HepG2 (cell line): ENCODE results near the gene ALKBH5. TPM values are rescaled to one million over a fixed set of nuclear protein-coding genes. Genes with fewer than 3 reads are reported as not detected.

Experiments used
- CENPX ChIP-seq: sonication (generic); formaldehyde crosslinking; IDR thresholded peaks from 2 replicates; pipeline ENCODE4 v1.9.0; 2021; ENCODE audit warnings: mild to moderate bottlenecking, missing genetic modification reagents, moderate library complexity
- ELF3 ChIP-seq: IDR thresholded peaks from 2 replicates; pipeline ENCODE4 v1.6.1; 2016; ENCODE audit warnings: missing genetic modification reagents, missing compliant biosample characterization
- GABPB1 ChIP-seq: IDR thresholded peaks from 2 replicates; pipeline ENCODE4 v1.6.1; 2016; ENCODE audit warnings: mild to moderate bottlenecking, missing genetic modification reagents, moderate library complexity, missing compliant biosample characterization
- HOXD1 ChIP-seq: sonication (generic); formaldehyde crosslinking; IDR thresholded peaks from 2 replicates; pipeline ENCODE4 v1.5.0; 2020; ENCODE audit warnings: missing genetic modification reagents
- IKZF1 ChIP-seq: fragments of 450-650 bp; IDR thresholded peaks from 2 replicates; pipeline ENCODE4 v1.7.1; 2016
- MIER2 ChIP-seq: IDR thresholded peaks from 2 replicates; pipeline ENCODE4 v1.6.1; 2016; ENCODE audit warnings: missing biosample characterization, missing genetic modification reagents
- POLR2AphosphoS5 ChIP-seq: IDR thresholded peaks from 2 replicates; pipeline ENCODE4 v1.6.1; 2012; ENCODE audit warnings: low read depth, low read length
- POLR2G ChIP-seq: fragments of 200-400 bp; formaldehyde crosslinking; IDR thresholded peaks from 2 replicates; pipeline ENCODE4 v1.6.1; 2018; ENCODE audit warnings: mild to moderate bottlenecking, low read depth, low read length, moderate library complexity
- SRSF4 ChIP-seq: fragments of 200-400 bp; formaldehyde crosslinking; IDR thresholded peaks from one replicate; pipeline ENCODE4 v1.6.1; 2018; ENCODE audit warnings: mild to moderate bottlenecking, low read depth, low read length, moderate library complexity; ENCODE audit not compliant: poor library complexity, severe bottlenecking
- YEATS2 ChIP-seq: sonication (generic); formaldehyde crosslinking; IDR thresholded peaks from 2 replicates; pipeline ENCODE4 v1.4.0; 2020; ENCODE audit warnings: missing genetic modification reagents, borderline replicate concordance
- ZBTB7B ChIP-seq: sonication (generic); formaldehyde crosslinking; IDR thresholded peaks from 2 replicates; pipeline ENCODE4 v1.4.0; 2020; ENCODE audit warnings: missing genetic modification reagents
- ZNF121 ChIP-seq: sonication (generic); formaldehyde crosslinking; IDR thresholded peaks from 2 replicates; pipeline ENCODE4 v1.5.0; 2020; ENCODE audit warnings: mild to moderate bottlenecking, missing genetic modification reagents
- ZNF17 ChIP-seq: sonication (generic); formaldehyde crosslinking; IDR thresholded peaks from 2 replicates; pipeline ENCODE4 v1.5.0; 2020; ENCODE audit warnings: mild to moderate bottlenecking, missing genetic modification reagents
- ZSCAN30 ChIP-seq: sonication (generic); formaldehyde crosslinking; IDR thresholded peaks from 2 replicates; pipeline ENCODE4 v1.5.0; 2020; ENCODE audit warnings: mild to moderate bottlenecking, missing genetic modification reagents
- polyA plus RNA-seq, 8 experiments: library from polyadenylated mRNA; depleted of rRNA in 3 of 8; stranded (reverse) in 7 of 8; unstranded in 1 of 8; fragments of >200 nt; fragmentation: Illumina TruSeq in 4 of 8; extraction: Trizol in 4 of 8; gene quantifications; 2 replicates each; pipeline versions ENCODE4 v1.2.1 to v1.2.3, GENCODE V29; 2011 to 2016; ENCODE audit warnings: low read depth in 4 of 8, missing spikeins in 1 of 8, mixed read lengths in 1 of 8; ENCODE audit not compliant: insufficient read depth in 1 of 8
- total RNA-seq, 5 experiments: library from RNA; depleted of rRNA; stranded (reverse); fragments of >200 nt; fragmentation: Illumina TruSeq; extraction: Trizol; gene quantifications; 2 replicates each; pipeline ENCODE4 v1.2.3, GENCODE V29; 2016; ENCODE audit warnings: low read depth in 1 of 5
- TF ChIP-seq, protein P1 (sequence below): sonication (generic); formaldehyde crosslinking; IDR thresholded peaks from 2 replicates; pipeline ENCODE4 v1.9.0; 2022; ENCODE audit warnings: low read depth, missing genetic modification reagents
- TF ChIP-seq, protein P2 (sequence below): IDR thresholded peaks from 2 replicates; pipeline ENCODE4 v1.6.1; 2016
- TF ChIP-seq, protein P3 (sequence below): sonication (generic); formaldehyde crosslinking; IDR thresholded peaks from 2 replicates; pipeline ENCODE4 v1.4.0; 2020; ENCODE audit warnings: missing genetic modification reagents
- TF ChIP-seq, protein P4 (sequence below): sonication (generic); formaldehyde crosslinking; IDR thresholded peaks from 2 replicates; pipeline ENCODE4 v1.4.0; 2020; ENCODE audit warnings: missing genetic modification reagents, borderline replicate concordance
- TF ChIP-seq, protein P5 (sequence below), 2 experiments: sonication (generic) in 1 of 2; formaldehyde crosslinking in 1 of 2; IDR thresholded peaks; 2 replicates each; pipeline versions ENCODE4 v1.4.0 to v1.6.1; 2018 to 2020; ENCODE audit warnings: missing genetic modification reagents in 2 of 2, borderline replicate concordance in 1 of 2, low read depth in 1 of 2, mild to moderate bottlenecking in 1 of 2, missing biosample characterization in 1 of 2

The ALKBH5 gene
- total and polyA plus RNA-seq, 2 of the 13 experiments (the other 11 are each of a cell fraction or from before 2014, with no cell fraction given) = 68.9 to 76.9 TPM

DNA sequence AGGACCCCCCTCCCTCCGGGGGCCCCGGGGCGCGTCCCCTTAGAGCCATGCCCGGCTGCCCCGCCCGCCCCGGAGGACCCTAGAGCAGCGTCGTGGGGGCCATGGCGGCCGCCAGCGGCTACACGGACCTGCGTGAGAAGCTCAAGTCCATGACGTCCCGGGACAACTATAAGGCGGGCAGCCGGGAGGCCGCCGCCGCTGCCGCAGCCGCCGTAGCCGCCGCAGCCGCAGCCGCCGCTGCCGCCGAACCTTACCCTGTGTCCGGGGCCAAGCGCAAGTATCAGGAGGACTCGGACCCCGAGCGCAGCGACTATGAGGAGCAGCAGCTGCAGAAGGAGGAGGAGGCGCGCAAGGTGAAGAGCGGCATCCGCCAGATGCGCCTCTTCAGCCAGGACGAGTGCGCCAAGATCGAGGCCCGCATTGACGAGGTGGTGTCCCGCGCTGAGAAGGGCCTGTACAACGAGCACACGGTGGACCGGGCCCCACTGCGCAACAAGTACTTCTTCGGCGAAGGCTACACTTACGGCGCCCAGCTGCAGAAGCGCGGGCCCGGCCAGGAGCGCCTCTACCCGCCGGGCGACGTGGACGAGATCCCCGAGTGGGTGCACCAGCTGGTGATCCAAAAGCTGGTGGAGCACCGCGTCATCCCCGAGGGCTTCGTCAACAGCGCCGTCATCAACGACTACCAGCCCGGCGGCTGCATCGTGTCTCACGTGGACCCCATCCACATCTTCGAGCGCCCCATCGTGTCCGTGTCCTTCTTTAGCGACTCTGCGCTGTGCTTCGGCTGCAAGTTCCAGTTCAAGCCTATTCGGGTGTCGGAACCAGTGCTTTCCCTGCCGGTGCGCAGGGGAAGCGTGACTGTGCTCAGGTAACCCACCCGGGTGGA lies 759 bp downstream of the ALKBH5 start (continued):
- TF ChIP-seq, protein P1, sequence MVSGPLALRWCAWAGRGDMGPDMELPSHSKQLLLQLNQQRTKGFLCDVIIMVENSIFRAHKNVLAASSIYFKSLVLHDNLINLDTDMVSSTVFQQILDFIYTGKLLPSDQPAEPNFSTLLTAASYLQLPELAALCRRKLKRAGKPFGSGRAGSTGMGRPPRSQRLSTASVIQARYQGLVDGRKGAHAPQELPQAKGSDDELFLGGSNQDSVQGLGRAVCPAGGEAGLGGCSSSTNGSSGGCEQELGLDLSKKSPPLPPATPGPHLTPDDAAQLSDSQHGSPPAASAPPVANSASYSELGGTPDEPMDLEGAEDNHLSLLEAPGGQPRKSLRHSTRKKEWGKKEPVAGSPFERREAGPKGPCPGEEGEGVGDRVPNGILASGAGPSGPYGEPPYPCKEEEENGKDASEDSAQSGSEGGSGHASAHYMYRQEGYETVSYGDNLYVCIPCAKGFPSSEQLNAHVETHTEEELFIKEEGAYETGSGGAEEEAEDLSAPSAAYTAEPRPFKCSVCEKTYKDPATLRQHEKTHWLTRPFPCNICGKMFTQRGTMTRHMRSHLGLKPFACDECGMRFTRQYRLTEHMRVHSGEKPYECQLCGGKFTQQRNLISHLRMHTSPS (CRISPR knock-in tag) = no peak
- TF ChIP-seq, protein P2, sequence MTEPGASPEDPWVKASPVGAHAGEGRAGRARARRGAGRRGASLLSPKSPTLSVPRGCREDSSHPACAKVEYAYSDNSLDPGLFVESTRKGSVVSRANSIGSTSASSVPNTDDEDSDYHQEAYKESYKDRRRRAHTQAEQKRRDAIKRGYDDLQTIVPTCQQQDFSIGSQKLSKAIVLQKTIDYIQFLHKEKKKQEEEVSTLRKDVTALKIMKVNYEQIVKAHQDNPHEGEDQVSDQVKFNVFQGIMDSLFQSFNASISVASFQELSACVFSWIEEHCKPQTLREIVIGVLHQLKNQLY (CRISPR knock-in tag) = no peak
- no peak for TF ChIP-seq GABPB1 (CRISPR knock-in tag)
- TF ChIP-seq MIER2 = no peak
- no peak for TF ChIP-seq IKZF1
- TF ChIP-seq ZNF17 = no peak
- no peak for TF ChIP-seq HOXD1 (CRISPR knock-in tag)
- TF ChIP-seq ELF3 (CRISPR knock-in tag) = no peak
- TF ChIP-seq, protein P3, sequence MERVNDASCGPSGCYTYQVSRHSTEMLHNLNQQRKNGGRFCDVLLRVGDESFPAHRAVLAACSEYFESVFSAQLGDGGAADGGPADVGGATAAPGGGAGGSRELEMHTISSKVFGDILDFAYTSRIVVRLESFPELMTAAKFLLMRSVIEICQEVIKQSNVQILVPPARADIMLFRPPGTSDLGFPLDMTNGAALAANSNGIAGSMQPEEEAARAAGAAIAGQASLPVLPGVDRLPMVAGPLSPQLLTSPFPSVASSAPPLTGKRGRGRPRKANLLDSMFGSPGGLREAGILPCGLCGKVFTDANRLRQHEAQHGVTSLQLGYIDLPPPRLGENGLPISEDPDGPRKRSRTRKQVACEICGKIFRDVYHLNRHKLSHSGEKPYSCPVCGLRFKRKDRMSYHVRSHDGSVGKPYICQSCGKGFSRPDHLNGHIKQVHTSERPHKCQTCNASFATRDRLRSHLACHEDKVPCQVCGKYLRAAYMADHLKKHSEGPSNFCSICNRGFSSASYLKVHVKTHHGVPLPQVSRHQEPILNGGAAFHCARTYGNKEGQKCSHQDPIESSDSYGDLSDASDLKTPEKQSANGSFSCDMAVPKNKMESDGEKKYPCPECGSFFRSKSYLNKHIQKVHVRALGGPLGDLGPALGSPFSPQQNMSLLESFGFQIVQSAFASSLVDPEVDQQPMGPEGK (CRISPR knock-in tag) = no peak
- TF ChIP-seq ZNF121 = no peak
- TF ChIP-seq, protein P4, sequence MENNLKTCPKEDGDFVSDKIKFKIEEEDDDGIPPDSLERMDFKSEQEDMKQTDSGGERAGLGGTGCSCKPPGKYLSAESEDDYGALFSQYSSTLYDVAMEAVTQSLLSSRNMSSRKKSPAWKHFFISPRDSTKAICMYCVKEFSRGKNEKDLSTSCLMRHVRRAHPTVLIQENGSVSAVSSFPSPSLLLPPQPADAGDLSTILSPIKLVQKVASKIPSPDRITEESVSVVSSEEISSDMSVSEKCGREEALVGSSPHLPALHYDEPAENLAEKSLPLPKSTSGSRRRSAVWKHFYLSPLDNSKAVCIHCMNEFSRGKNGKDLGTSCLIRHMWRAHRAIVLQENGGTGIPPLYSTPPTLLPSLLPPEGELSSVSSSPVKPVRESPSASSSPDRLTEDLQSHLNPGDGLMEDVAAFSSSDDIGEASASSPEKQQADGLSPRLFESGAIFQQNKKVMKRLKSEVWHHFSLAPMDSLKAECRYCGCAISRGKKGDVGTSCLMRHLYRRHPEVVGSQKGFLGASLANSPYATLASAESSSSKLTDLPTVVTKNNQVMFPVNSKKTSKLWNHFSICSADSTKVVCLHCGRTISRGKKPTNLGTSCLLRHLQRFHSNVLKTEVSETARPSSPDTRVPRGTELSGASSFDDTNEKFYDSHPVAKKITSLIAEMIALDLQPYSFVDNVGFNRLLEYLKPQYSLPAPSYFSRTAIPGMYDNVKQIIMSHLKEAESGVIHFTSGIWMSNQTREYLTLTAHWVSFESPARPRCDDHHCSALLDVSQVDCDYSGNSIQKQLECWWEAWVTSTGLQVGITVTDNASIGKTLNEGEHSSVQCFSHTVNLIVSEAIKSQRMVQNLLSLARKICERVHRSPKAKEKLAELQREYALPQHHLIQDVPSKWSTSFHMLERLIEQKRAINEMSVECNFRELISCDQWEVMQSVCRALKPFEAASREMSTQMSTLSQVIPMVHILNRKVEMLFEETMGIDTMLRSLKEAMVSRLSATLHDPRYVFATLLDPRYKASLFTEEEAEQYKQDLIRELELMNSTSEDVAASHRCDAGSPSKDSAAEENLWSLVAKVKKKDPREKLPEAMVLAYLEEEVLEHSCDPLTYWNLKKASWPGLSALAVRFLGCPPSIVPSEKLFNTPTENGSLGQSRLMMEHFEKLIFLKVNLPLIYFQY (CRISPR knock-in tag) = no peak
- TF ChIP-seq POLR2G = no peak
- TF ChIP-seq ZBTB7B (CRISPR knock-in tag) = 0 out of 2 replicates have a peak, but pooled peaks have one; percentile 19
- TF ChIP-seq, protein P5, sequence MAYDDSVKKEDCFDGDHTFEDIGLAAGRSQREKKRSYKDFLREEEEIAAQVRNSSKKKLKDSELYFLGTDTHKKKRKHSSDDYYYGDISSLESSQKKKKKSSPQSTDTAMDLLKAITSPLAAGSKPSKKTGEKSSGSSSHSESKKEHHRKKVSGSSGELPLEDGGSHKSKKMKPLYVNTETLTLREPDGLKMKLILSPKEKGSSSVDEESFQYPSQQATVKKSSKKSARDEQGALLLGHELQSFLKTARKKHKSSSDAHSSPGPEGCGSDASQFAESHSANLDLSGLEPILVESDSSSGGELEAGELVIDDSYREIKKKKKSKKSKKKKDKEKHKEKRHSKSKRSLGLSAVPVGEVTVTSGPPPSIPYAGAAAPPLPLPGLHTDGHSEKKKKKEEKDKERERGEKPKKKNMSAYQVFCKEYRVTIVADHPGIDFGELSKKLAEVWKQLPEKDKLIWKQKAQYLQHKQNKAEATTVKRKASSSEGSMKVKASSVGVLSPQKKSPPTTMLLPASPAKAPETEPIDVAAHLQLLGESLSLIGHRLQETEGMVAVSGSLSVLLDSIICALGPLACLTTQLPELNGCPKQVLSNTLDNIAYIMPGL (CRISPR knock-in tag; IDR thresholded peaks at IDR 0.05; ENCODE audit: borderline replicate concordance in 1 of 2, low read depth in 1 of 2) = no peak; a peak in 1 of 4 replicates
- no peak for TF ChIP-seq YEATS2 (CRISPR knock-in tag)
- TF ChIP-seq SRSF4 = no peak
- TF ChIP-seq CENPX (CRISPR knock-in tag) = no peak
- TF ChIP-seq POLR2AphosphoS5 = no peak
- no peak for TF ChIP-seq ZSCAN30 (CRISPR knock-in tag)
